Left lung (tissue), 10 donors: ENCODE measurements around the gene VSIG2. TPM values are rescaled to one million over a fixed set of nuclear protein-coding genes. Genes with fewer than 3 reads are reported as not detected.

ENCODE experiments used
- ATAC-seq: fragments of 200-7000 bp; cut with Tn5 transposase; one replicate; pipeline ENCODE4 v1.9.1; 2020; ENCODE audit warnings: moderate library complexity
- DNase-seq, 4 donors: peaks; one replicate each; pipeline ENCODE4 v3.0.0-alpha.2; 2013 to 2020
- H3K27ac ChIP-seq, 2 donors: fragments of 200-600 bp; sonication (generic) in 1 of 2; one replicate each; pipeline versions ENCODE4 v1.5.0 to v1.8.0; 2020 to 2021
- H3K27me3 ChIP-seq, 2 donors: fragments of 200-600 bp; sonication (generic) in 1 of 2; one replicate each; pipeline versions ENCODE4 v1.5.0 to v1.8.0; 2020 to 2021
- H3K36me3 ChIP-seq, 2 donors: fragments of 200-600 bp; sonication (generic) in 1 of 2; one replicate each; pipeline versions ENCODE4 v1.5.0 to v1.8.0; 2020 to 2021
- H3K4me1 ChIP-seq, 2 donors: fragments of 200-600 bp; one replicate each; pipeline ENCODE4 v1.8.0; 2021
- H3K4me3 ChIP-seq, 2 donors: fragments of 200-600 bp; sonication (generic) in 1 of 2; one replicate each; pipeline versions ENCODE4 v1.5.0 to v1.8.0; 2020 to 2021; ENCODE audit warnings: mild to moderate bottlenecking in 1 of 2
- H3K9me3 ChIP-seq, 2 donors: fragments of 200-600 bp; sonication (generic) in 1 of 2; one replicate each; pipeline versions ENCODE4 v1.5.0 to v1.8.0; 2020 to 2021
- intact Hi-C, 2 donors: fragments of 100-400 bp; cut with DNase I; formaldehyde crosslinking; loops; one replicate each; pipeline versions ENCODE4 v1.11.2 to v1.14.2; 2022
- polyA plus RNA-seq, 6 donors: library from polyadenylated mRNA; unstranded; fragments of 120-200 nt; gene quantifications; one replicate each; pipeline ENCODE4 v1.2.1, GENCODE V29; 2013; ENCODE audit not compliant: insufficient read length in 6 of 6
- total RNA-seq, 2 donors: library from RNA; stranded (reverse); fragmentation: NEBNext Ultra II Directional; extraction: Animal tissue kit (Norgen Biotek cat#: 25700); gene quantifications; one replicate each; pipeline ENCODE4 v1.2.1, GENCODE V29; 2021
- TF ChIP-seq, protein P1 (sequence below), 2 donors: fragments of 200-600 bp; sonication (generic) in 1 of 2; IDR thresholded peaks; one replicate each; pipeline versions ENCODE4 v1.5.0 to v1.8.0; 2021; ENCODE audit warnings: antibody characterized with exemption in 2 of 2
- donor health status: DM: no; HTN: yes; CAD: no.
- donor health status: DM: no; HTN: no; CAD: no.

Gene VSIG2
- total and polyA plus RNA-seq, 8 donors, result 16.0 to 35.6 (median 27.5) TPM

DNA sequence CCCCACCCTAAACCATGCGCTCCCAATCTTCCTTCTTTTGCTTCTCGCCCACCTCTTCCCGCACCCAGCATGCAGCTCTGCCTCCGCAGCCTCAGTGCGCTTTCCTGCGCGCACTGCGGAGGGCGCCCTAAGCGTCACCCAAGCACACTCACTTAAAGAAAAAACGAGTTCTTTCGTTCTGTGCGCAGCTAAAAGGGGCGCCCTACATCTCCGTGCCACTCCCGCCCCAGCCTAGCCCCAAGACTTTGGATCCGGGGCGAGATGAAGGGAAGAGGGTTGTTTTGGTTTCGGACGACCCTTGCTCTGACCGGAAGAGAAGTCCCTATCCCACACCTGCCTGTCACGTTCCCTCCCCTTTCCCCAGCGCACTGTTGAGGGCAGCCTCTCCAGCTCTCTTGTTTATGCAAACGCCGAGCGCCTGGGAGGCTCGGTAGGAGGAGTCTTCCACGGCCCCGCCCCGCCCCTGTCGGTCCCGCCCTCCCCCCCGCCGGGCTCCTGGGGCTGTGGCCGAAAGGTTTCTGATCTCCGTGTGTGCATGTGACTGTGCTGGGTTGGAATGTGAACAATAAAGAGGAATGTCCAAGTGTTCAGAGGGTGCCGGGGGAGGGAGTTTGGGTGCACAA, 5.3 kb downstream of the VSIG2 start:
- peak; percentile 88 for ATAC-seq
- TF ChIP-seq, protein P1, sequence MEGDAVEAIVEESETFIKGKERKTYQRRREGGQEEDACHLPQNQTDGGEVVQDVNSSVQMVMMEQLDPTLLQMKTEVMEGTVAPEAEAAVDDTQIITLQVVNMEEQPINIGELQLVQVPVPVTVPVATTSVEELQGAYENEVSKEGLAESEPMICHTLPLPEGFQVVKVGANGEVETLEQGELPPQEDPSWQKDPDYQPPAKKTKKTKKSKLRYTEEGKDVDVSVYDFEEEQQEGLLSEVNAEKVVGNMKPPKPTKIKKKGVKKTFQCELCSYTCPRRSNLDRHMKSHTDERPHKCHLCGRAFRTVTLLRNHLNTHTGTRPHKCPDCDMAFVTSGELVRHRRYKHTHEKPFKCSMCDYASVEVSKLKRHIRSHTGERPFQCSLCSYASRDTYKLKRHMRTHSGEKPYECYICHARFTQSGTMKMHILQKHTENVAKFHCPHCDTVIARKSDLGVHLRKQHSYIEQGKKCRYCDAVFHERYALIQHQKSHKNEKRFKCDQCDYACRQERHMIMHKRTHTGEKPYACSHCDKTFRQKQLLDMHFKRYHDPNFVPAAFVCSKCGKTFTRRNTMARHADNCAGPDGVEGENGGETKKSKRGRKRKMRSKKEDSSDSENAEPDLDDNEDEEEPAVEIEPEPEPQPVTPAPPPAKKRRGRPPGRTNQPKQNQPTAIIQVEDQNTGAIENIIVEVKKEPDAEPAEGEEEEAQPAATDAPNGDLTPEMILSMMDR (IDR thresholded peaks at IDR 0.05), result peak in 1 of 2 donors; percentile 26
- H3K27ac ChIP-seq, result peak overlapping the region; percentile 82 to 83
- H3K4me1 ChIP-seq, result peaks cover 22 to 69% of the 10 kb centered on the region in 2 donors
- DNase-seq, result peak in 3 of 4 donors; percentile 72 to 94 (median 90)
- intact Hi-C loops, result no loop called here
- no peaks in the 10 kb centered on the region for H3K36me3 ChIP-seq
- H3K27me3 ChIP-seq, result peaks cover 5 to 45% of the 10 kb centered on the region in 2 donors
- H3K9me3 ChIP-seq, result no peaks in the 10 kb centered on the region
- H3K4me3 ChIP-seq, result peak overlapping the region; percentile 31 to 51

DNA sequence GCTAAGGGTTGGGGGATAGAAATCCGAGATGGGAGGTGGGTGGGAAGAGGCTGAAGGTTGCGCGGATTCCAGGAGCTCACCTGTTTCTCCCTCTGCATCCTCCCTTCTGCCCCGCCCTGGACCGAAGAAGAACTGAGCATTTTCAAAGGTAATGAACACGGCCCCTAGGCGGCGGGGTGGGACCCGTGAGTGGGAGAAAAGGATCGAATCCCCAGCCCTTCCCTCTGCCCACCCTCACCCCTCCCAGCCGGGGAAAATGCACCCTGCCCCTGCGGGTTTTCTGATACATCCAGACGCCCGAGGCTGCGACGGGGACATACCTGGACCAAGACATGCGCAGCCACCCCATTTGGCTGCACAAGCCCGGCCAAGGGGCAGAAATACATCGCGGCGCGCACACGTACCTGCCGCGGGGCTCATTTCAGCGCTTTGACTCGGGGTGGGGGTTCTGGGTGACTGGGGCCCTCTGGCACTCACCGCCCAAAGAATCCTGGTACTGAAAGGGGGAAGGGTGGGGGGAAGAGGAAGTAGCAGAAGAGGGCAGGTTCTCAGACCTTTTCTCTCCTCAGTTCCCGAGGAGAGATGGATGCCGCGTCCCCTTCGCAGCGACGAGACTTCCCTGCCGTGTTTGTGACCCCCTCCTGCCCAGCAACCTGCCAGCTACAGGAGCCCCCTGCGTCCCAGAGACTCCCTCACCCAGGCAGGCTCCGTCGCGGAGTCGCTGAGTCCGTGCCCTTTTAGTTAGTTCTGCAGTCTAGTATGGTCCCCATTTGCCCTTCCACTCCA, 6.0 kb downstream of the VSIG2 start:
- H3K4me1 ChIP-seq, result peaks cover 21 to 71% of the 10 kb centered on the region in 2 donors
- H3K27ac ChIP-seq, result peak overlapping the region; percentile 82 to 83
- intact Hi-C loops, result no loop called here
- peaks cover 5 to 45% of the 10 kb centered on the region in 2 donors for H3K27me3 ChIP-seq
- ATAC-seq (peak; percentile 7), DNase-seq (peak in 1 of 4 donors; percentile 80)
- H3K36me3 ChIP-seq, result no peaks in the 10 kb centered on the region
- TF ChIP-seq, protein P1 (IDR thresholded peaks at IDR 0.05), result no peak
- peak overlapping the region; percentile 31 to 51 for H3K4me3 ChIP-seq
- no peaks in the 10 kb centered on the region for H3K9me3 ChIP-seq

DNA sequence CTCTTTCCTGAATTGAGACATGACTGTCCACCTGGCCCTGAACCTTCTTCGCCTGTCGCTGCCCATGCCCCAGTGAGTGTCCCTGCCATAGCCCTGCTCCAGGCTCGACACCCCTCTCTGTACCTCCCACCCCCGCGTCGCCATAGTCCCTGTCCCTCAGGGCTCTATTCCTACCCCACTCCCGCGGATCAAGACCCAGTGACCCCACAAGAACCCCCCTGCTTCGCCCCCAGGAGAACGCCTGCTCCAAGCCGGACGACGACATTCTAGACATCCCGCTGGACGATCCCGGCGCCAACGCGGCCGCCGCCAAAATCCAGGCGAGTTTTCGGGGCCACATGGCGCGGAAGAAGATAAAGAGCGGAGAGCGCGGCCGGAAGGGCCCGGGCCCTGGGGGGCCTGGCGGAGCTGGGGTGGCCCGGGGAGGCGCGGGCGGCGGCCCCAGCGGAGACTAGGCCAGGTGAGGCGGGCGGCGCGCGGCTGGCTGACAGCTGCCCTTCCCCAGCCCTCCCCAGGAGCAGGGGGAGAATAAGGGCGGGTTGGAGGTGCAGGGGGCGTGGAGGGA, 6.7 kb downstream of the VSIG2 start:
- Histone ChIP-seq H3K27ac (no peak overlapping the region), H3K36me3 (no peaks in the 10 kb centered on the region), H3K27me3 (peaks cover 5 to 46% of the 10 kb centered on the region in 2 donors), H3K9me3 (no peaks in the 10 kb centered on the region), H3K4me3 (peak overlapping the region in 1 of 2 donors; percentile 51), H3K4me1 (peaks cover 21 to 71% of the 10 kb centered on the region in 2 donors)
- ATAC-seq (no peak), DNase-seq (peak in 1 of 4 donors; percentile 73)
- intact Hi-C loops, result no loop called here
- TF ChIP-seq, protein P1 (IDR thresholded peaks at IDR 0.05), result no peak

DNA sequence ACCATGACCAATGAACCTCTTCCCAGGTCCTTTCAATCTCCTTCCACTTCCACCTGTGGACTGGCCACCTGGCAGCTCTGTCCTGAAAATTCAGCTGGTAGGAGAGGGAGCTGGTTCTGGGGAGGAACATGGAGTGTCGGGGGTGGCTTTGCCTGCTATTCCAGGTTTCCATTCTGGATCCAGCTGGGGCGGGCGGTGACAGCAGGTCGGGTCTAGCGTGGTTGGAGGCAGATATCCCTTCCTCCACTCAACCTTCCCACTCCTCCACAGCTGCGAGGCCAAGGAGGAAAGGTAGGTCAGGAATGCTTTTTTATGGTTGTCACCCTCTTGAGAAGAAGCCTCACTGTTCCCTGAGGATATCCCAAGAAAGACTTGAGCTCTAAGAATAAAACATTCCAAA, 9.0 kb downstream of the VSIG2 start:
- no peak overlapping the region for H3K27ac ChIP-seq
- H3K27me3 ChIP-seq, result peaks cover 5 to 57% of the 10 kb centered on the region in 2 donors
- ATAC-seq (no peak), DNase-seq (no peak)
- TF ChIP-seq, protein P1 (IDR thresholded peaks at IDR 0.05), result no peak
- H3K36me3 ChIP-seq, result no peaks in the 10 kb centered on the region
- intact Hi-C loops, result no loop called here
- no peak overlapping the region for H3K4me3 ChIP-seq
- H3K9me3 ChIP-seq, result no peaks in the 10 kb centered on the region
- H3K4me1 ChIP-seq, result peaks cover 14 to 60% of the 10 kb centered on the region in 2 donors

DNA sequence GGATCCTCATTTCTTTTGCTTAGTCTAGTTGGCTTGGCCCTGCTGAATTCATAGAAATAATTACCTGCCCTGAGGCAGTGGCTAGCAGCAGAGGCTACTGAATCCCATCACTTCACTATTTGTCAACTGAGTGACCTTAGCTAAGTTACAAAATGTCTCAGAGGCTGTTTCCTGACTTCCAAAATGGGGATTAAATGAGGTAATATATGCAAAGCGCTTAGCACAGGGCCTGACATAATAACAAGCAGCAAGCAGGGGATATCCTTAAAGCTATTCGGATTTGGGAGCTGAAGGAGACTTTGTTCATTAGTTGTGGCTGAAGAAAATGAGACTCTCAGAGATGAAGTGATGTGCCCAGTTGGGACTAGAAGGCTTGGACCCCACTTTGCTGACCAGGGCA, 9.5 kb downstream of the VSIG2 start:
- Histone ChIP-seq H3K27me3 (peaks cover 3 to 52% of the 10 kb centered on the region in 2 donors), H3K27ac (no peak overlapping the region), H3K36me3 (no peaks in the 10 kb centered on the region), H3K4me1 (peaks cover 11 to 55% of the 10 kb centered on the region in 2 donors), H3K4me3 (no peak overlapping the region), H3K9me3 (no peaks in the 10 kb centered on the region)
- ATAC-seq (no peak), DNase-seq (no peak)
- intact Hi-C loops, result no loop called here
- TF ChIP-seq, protein P1 (IDR thresholded peaks at IDR 0.05), result no peak
